Esophagus muscularis mucosa (tissue), 4 donors: ENCODE measurements around the gene WDCP. TPM values are rescaled to one million over a fixed set of nuclear protein-coding genes. Genes with fewer than 3 reads are reported as not detected.

Experiments used
- DNase-seq: peaks from one replicate; pipeline ENCODE4 v3.0.0-alpha.2; 2017; ENCODE audit errors: extremely low spot score
- H3K27ac ChIP-seq, 4 donors: fragments of 200-600 bp; sonication (generic); replicated peaks in 1 of 4; 1 replicate in 3 of 4; 2 replicates in 1 of 4; pipeline ENCODE4 v1.5.1; 2016 to 2019; ENCODE audit warnings: mild to moderate bottlenecking in 1 of 4
- H3K27me3 ChIP-seq, 4 donors: fragments of 200-600 bp; sonication (generic); one replicate each; pipeline versions ENCODE4 v1.5.1 to v1.6.0; 2016 to 2019
- H3K36me3 ChIP-seq, 4 donors: fragments of 200-600 bp; sonication (generic); one replicate each; pipeline ENCODE4 v1.5.1; 2016 to 2019
- H3K4me1 ChIP-seq, 4 donors: fragments of 200-600 bp; sonication (generic); one replicate each; pipeline ENCODE4 v1.5.1; 2016 to 2019
- H3K4me3 ChIP-seq, 4 donors: fragments of 200-600 bp; sonication (generic); 1 replicate in 2 of 4; 2 replicates in 2 of 4; pipeline ENCODE4 v1.5.1; 2016 to 2019; ENCODE audit warnings: mild to moderate bottlenecking in 4 of 4, moderate library complexity in 1 of 4
- H3K9me3 ChIP-seq, 4 donors: fragments of 200-600 bp; sonication (generic); 1 replicate in 3 of 4; 2 replicates in 1 of 4; pipeline ENCODE4 v1.5.1; 2016 to 2019
- EP300 ChIP-seq: sonication (generic); formaldehyde crosslinking; IDR thresholded peaks from one replicate; pipeline ENCODE4 v1.6.1; 2017; ENCODE audit warnings: antibody characterized with exemption
- POLR2A ChIP-seq: fragments of 450-650 bp; IDR thresholded peaks from one replicate; pipeline ENCODE4 v1.6.1; 2017; ENCODE audit warnings: antibody characterized with exemption, moderate library complexity, mild to moderate bottlenecking, low read depth
- POLR2AphosphoS5 ChIP-seq, 2 donors: sonication (generic); formaldehyde crosslinking; IDR thresholded peaks; one replicate each; pipeline ENCODE4 v1.6.1; 2017; ENCODE audit warnings: antibody characterized with exemption in 2 of 2
- WGBS: methylation state at CpG from one replicate; pipeline ENCODE4 v1.1.5; 2018; 5-methylcytosine and 5-hydroxymethylcytosine counted together
- intact Hi-C: fragments of 100-400 bp; cut with DNase I; formaldehyde crosslinking; loops from one replicate; pipeline ENCODE4 v1.15.1; 2023
- total RNA-seq, 4 donors: library from RNA; depleted of rRNA; stranded (reverse); fragments of >200 nt; gene quantifications; one replicate each; pipeline versions ENCODE4 v1.1.0 to v1.2.1, GENCODE V29; 2016
- TF ChIP-seq, protein P1 (sequence below), 3 experiments: fragments of 200-600 bp in 2 of 3; fragments of 450-650 bp in 1 of 3; sonication (generic) in 2 of 3; IDR thresholded peaks; one replicate each; pipeline ENCODE4 v1.5.1; 2017 to 2019; ENCODE audit warnings: antibody characterized with exemption in 3 of 3, mild to moderate bottlenecking in 2 of 3, moderate library complexity in 1 of 3

WDCP gene
- total RNA-seq, 4 donors from 2014 or later: 4.5 to 9.1 (median 6.2) TPM

DNA sequence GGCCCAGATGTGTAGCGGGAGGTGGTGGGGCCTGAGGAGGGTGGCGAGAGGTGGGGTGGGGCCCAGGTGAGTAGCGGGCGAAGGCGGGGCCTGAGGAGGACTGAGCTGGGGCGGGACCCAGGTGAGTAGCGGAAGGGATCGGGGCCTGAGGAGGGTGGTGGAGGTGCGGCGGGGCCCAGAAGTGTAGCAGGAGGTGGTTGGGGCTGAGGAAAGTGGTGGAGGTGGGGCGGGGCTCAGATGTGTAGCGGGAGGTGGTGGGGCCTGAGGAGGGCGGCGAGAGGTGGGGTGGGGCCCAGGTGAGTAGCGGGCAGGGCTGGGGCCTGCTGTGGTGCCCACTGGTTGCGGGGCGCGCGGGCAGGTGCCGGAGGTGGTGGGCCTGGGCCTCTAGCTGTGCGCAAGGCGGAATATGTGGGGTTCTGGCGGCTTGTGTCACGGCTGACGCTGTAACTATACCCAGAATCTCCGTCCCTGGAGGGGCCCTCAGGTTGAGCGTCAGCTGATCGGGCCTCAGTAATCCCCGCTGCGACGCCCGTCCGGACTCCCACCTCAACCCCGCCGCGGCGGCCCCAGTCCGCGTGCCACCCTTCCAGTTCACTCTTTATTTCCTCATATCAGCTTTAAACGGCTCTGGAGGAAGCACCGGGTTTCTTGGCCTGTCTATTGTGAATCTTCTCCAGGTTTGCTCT is 29.8 kb upstream of the WDCP start:
- H3K27me3 ChIP-seq: no peaks in the 10 kb centered on the region
- intact Hi-C loops: loop anchor here (5.0 kb wide), 1 partner anchor 150 kb away; the partner anchor contains the start of gene ATAD2B
- no peaks in the 10 kb centered on the region for H3K9me3 ChIP-seq
- H3K4me3 ChIP-seq: peak overlapping the region; percentile 70 to 91 (median 74)
- 4% methylated on average over 37 of the region's 41 CpGs for WGBS
- peaks cover 0 to 56% (median 32%) of the 10 kb centered on the region in 4 donors for H3K36me3 ChIP-seq
- DNase-seq: no peak
- peak overlapping the region; percentile 88 to 96 (median 92) for H3K27ac ChIP-seq
- TF ChIP-seq POLR2AphosphoS5 (IDR thresholded peaks at IDR 0.05) (no peak), POLR2A (no peak), EP300 (no peak)
- TF ChIP-seq, protein P1, sequence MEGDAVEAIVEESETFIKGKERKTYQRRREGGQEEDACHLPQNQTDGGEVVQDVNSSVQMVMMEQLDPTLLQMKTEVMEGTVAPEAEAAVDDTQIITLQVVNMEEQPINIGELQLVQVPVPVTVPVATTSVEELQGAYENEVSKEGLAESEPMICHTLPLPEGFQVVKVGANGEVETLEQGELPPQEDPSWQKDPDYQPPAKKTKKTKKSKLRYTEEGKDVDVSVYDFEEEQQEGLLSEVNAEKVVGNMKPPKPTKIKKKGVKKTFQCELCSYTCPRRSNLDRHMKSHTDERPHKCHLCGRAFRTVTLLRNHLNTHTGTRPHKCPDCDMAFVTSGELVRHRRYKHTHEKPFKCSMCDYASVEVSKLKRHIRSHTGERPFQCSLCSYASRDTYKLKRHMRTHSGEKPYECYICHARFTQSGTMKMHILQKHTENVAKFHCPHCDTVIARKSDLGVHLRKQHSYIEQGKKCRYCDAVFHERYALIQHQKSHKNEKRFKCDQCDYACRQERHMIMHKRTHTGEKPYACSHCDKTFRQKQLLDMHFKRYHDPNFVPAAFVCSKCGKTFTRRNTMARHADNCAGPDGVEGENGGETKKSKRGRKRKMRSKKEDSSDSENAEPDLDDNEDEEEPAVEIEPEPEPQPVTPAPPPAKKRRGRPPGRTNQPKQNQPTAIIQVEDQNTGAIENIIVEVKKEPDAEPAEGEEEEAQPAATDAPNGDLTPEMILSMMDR (IDR thresholded peaks at IDR 0.05): no peak
- peaks cover 19 to 39% (median 25%) of the 10 kb centered on the region in 4 donors for H3K4me1 ChIP-seq

DNA sequence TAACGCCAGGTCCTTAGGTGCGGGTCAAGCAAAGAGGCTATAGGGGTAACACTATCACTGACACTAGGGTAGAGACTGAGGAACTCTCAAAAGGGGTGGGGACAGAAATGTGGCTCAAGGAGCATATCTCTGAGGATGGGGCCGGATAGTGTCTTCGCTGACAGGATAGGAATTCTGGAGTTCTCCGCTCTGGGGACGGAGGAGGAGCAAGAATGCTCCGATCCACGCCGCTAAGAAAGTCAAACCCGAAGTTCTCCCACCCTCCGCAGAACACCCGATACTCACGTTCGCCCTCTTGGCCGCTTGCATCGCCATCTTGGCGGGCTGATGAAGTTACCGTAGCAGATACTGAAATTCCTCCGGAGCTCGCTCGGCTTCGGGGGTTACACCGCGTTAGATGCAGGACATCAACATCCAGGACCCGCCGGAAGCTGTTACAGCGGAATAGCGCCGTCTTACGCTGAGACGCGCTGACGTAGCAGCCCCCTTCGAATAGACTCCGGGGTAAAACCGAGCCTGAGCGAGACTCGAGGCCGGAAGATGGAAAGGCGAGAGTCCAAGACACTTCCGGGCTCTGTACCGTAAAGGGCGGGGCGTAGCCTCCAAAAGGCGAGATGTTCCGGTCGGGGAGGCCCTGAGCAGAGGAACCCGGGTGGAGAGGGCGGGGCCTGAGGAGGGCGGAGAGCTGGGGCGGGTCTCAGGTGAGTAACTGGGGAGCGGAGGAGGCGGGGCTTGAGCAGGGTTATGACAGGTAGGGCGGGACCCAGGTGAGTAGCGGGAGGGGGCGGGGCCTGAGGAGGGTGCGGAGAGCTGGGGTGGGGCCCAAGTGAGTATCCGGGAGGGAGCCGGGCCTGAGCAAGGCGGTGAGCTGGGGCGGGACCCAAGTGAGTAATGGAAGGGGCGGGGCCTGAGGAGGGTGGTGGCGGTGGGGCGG is 29.0 kb upstream of the WDCP start, which contains the start of gene SF3B6:
Gene SF3B6, minus strand, starts transcription at position 412 of the 934 bp plus-strand sequence. Its CDS starts 97 bp downstream, at position 315.
- 3% methylated on average over 32 of the region's 64 CpGs for WGBS
- Histone ChIP-seq H3K4me3 (peak within 1 kb of the TSS; percentile 70 to 91 (median 74)), H3K4me1 (peaks cover 19 to 39% (median 25%) of the 10 kb centered on the region in 4 donors), H3K36me3 (peaks cover 0 to 56% (median 35%) of the 10 kb centered on the region in 4 donors), H3K9me3 (no peaks in the 10 kb centered on the region), H3K27me3 (no peaks in the 10 kb centered on the region), H3K27ac (peak within 1 kb of the TSS; percentile 88 to 96 (median 92))
- DNase-seq: peak; percentile 99
- TF ChIP-seq POLR2A: no peak
- TF ChIP-seq, protein P1 (IDR thresholded peaks at IDR 0.05): peak in 1 of 3 experiments; percentile 12
- TF ChIP-seq POLR2AphosphoS5 (IDR thresholded peaks at IDR 0.05): peak; percentile 92 to 96
- no peak for TF ChIP-seq EP300
- intact Hi-C loops: loop anchor here (5.0 kb wide), 1 partner anchor 149 kb away; the partner anchor contains the start of gene ATAD2B

- peak overlapping the region; percentile 70 to 91 (median 74) for H3K4me3 ChIP-seq
- H3K27ac ChIP-seq: peak overlapping the region; percentile 88 to 96 (median 92)
- peaks cover 19 to 39% (median 25%) of the 10 kb centered on the region in 4 donors for H3K4me1 ChIP-seq
- intact Hi-C loops: loop anchor here (5.0 kb wide), 1 partner anchor 148 kb away; the partner anchor contains the start of gene ATAD2B
- no peak for DNase-seq
- H3K27me3 ChIP-seq: no peaks in the 10 kb centered on the region
- H3K36me3 ChIP-seq: peaks cover 5 to 56% (median 35%) of the 10 kb centered on the region in 4 donors
- H3K9me3 ChIP-seq: no peaks in the 10 kb centered on the region
- TF ChIP-seq POLR2A (no peak), POLR2AphosphoS5 (IDR thresholded peaks at IDR 0.05) (no peak), EP300 (no peak)
- TF ChIP-seq, protein P1 (IDR thresholded peaks at IDR 0.05): no peak
- 56% methylated on average over 5 of the region's 5 CpGs for WGBS
Observed at GRCh38 chr2:24075259-24075658, 28.1 kb upstream of the WDCP start.

- WGBS: 91% methylated on average over 6 of the region's 6 CpGs
- no peak overlapping the region for H3K27ac ChIP-seq
- H3K9me3 ChIP-seq: no peaks in the 10 kb centered on the region
- no peaks in the 10 kb centered on the region for H3K27me3 ChIP-seq
- TF ChIP-seq EP300 (no peak), POLR2A (no peak), POLR2AphosphoS5 (IDR thresholded peaks at IDR 0.05) (no peak)
- TF ChIP-seq, protein P1 (IDR thresholded peaks at IDR 0.05): no peak
- peaks cover 19 to 39% (median 25%) of the 10 kb centered on the region in 4 donors for H3K4me1 ChIP-seq
- DNase-seq: no peak
- intact Hi-C loops: no loop called here
- H3K4me3 ChIP-seq: no peak overlapping the region
- H3K36me3 ChIP-seq: peaks cover 6 to 59% (median 45%) of the 10 kb centered on the region in 4 donors
Observed at GRCh38 chr2:24073816-24074215, 26.6 kb upstream of the WDCP start.
